ENCODE data around the gene STRADA.
"Not testable (repeated sequence)": the region's sequence is repeated elsewhere in the genome, so short reads cannot be mapped to it uniquely, and the experiment has no call there.

The STRADA gene

DNA sequence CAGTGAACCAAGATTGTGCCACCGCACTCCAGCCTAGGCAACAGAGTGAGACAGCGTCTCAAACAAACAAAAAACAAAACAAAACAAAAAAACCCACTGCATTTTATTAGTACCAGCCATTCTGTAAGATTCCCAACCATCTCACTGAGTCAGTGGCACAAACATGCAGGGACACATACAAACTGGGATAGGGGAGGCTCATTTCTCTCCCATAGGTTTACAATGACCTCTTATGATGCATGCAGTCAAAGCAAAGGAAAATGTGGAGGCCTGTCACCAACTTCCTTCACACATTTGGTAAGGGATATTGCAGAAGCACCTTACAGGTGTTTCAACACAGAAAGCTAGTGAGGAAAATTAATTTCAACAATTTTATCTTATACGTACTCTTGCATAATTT, 12.4 kb upstream of the STRADA start:
- DNase-seq (ENCODE audit: low spot score): no peak

DNA sequence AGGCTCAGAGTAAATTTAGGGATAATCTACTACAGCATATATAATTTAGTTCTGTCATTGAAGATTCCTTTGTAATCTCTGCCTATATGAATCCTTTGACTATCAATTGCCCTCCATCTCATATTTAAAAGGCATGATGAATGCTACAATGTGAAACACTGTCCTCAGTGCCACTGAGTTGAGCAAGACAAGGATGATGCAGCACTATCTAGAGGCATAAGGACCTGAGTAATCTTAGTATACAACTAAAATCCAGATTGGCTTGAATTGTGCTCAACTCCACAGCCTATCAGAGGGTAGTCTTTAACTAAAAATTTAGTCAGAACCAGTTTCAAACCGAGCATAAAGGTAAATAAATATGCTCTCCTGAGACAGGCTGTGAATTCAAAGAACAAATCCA, 11.6 kb upstream of the STRADA start:
- no peak for DNase-seq (ENCODE audit: low spot score)

DNA sequence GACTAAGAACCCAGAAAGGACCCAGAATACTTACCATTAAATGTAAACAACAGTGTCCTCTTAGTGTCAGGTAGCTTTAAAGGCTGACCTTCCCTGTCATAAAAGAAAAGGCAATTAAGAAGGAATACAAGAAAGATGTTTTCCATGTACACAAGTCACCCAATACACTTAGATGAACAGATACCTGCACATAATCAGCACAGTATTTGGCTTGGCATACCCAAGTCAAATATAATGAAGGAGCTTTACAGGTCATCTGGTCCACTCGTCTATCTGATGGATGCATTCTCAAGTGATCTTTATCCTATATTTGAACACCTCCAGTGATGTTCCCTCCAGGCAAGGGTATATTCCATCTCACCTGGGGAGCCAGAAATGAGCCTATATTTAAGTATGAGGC, 11.1 kb upstream of the STRADA start:
- DNase-seq (ENCODE audit: low spot score): no peak

GRCh38 chr17:63751806-63752205, 10.2 kb upstream of the STRADA start:
- peak; percentile 47 for DNase-seq (ENCODE audit: low spot score)

GRCh38 chr17:63741143-63741407, 524 bp downstream of the STRADA start:
- no peak for DNase-seq (ENCODE audit: low spot score)

DNA sequence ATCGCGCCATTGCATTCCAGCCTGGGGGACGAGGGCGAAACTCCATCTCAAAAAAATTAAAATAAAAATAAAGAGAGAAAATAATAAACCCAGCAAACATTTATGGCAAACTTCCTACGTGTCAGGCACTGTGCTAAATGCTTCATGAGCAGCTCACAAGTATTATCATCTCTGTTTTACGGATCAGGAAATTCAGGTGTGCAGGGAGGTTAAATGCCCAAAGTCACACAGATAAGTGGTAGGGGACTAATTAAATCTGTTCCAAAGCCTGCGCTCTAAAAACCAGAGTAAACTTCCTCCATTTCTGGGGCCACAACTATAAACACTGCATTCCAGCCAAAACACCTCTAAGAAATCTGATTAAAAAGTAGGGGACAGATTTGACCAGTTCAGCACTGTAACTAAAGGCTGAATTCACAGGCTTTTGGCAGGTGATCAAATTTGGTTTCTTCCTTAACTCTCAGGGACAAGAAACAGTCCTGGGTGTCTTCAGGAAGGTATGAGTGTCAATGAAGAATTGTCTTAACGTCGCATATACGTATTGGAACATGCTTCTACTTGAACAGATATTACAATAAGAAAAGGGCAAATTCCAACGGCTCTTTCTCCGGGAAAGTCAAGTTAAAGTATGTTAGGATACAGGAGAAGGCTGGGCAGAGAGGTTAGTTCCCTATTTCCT, 996 bp downstream of the STRADA start:
- no peak for DNase-seq (ENCODE audit: low spot score)

DNA sequence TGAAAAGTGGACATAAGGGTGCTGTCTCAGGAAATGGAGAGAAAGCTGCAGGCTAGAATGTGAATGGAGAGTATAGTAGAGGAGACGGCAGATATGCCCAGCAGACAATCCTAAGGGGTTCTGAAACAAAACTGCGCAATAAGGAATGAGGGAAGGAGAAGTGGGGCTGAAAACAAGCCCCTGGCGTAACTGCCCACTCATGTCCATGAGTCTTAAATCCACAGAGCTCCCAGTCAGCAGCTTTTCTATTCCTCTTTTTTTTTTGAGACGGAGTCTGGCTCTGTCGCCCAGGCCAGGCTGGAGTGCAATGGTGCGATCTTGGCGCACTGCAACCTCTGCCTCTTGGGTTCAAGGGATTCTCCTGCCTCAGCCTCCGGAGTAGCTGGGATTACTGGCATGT, 5.9 kb downstream of the STRADA start:
- no peak for DNase-seq (ENCODE audit: low spot score)

DNA sequence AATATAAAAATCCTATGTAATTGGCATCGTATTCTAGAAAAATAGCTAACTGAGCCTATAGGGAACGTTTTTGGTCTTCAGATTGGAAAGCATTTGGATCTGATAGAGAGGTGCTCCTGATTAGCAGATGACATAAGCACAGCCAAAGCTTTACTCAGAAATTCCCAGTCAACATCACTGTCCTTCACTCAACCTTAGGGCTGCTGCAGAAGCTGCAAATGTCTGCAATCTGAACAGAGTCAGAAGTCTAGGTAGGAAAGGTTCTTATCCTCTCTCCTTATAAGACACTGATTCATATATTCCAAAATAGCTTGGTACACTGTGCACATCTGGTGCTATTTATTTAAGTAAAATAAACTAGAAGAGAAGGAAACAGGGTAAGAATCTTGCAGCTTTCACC, 19.2 kb downstream of the STRADA start:
- DNase-seq (ENCODE audit: low spot score): no peak

GRCh38 chr17:63720194-63720593, 21.4 kb downstream of the STRADA start:
- DNase-seq (ENCODE audit: low spot score): not testable (repeated sequence)

DNA sequence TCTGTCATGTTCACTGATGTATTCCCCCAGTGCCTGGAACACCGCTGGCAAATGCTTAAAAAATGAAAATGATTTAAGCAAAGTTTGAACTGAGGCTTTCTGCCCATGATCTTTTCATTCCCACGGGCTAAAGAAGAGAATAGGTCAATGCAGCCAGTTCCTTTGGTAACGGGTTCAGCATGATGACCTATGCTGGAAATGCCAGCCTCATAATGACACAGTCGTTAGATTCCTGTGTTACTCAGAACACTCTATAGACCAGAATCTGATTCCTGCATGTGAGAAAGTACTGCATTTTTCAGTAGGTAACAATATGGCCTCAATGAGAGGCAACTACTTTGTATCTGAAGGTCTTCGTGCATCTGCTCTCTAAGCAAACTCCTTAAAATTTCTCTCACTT, 22.6 kb downstream of the STRADA start:
- no peak for DNase-seq (ENCODE audit: low spot score)

- no peak for DNase-seq (ENCODE audit: low spot score)
Measured at GRCh38 chr17:63716426-63716825, 25.2 kb downstream of the STRADA start.

GRCh38 chr17:63714550-63715277, 26.9 kb downstream of the STRADA start:
- no peak for DNase-seq (ENCODE audit: low spot score)

GRCh38 chr17:63709110-63709509, 32.5 kb downstream of the STRADA start:
- DNase-seq (ENCODE audit: low spot score): no peak

- DNase-seq (ENCODE audit: low spot score): no peak
Measured at GRCh38 chr17:63707151-63707550, 34.4 kb downstream of the STRADA start.

DNA sequence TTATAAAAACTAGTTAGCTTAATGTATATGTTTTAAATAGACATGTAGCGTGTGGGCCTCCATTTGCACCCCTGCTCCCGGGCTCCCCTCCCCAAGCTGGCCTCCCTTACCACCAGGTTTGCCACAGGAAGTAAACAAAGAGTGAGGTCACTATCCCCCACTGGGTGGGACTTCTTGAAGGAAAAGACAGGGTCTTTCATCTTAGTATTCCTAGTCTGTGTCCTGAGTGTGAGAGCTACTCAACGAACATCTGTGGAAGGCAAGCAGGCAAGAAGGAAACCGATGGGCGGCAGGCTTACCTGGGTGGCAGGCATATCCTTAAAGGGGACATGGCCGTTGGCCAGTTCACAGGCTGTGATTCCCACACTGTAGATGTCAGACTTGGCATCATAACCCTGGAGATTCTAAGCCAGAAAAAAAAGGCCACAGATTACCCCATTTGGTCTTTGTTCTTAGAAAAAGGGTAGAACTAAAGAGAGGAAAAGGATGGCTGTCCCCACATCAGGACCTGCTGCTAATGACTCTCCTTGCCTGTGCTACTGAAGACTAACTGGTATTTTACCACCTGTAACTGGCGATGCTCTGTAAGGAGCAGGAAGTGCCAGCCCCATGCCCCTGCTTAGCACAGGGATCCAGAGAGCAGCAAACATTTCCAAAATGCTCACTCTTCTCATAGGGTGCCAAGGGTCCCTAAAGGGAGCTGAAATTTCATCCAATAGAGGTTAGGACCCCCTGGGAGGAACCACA, 35.1 kb downstream of the STRADA start:
- DNase-seq (ENCODE audit: low spot score): no peak

DNA sequence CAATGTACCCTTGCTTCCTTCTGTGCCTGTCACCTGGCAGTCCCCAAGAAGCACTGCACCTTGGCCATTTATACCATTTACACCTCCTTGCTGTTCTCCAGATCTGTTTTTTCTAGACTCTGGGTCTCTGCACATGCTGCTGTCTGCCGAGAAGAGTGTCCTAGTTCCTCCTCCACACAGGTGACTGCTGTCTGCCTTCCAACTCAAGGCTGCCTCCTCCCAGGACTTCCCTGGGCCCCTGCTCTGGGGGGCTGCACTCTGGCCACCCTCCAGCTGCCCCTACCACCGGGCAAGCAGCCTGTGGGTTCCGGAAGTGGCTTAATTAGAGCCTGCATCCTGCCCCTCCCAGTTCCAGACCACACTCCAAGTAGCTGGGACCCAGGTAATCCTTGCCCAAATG, 35.9 kb downstream of the STRADA start:
- no peak for DNase-seq (ENCODE audit: low spot score)

DNA sequence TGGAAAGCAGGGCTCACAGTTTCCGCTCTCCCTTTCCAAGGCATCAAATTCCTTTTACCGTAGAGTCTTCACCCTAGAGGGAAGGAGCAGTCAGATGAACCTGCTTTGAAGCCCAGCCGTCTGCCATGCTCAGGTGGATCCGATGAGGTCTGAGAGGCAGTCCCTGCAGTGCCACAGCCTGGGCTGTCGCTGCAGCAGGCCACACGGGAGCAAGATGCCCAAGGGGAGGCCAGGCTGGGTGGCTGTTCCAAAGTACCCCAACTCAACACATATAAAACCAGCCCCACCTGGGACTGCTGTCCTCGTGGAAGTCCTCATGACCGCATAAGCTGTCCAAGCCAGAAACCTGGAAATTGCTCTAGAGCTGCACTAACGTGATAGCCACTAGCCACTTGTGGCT, 36.8 kb downstream of the STRADA start:
- DNase-seq (ENCODE audit: low spot score): no peak

GRCh38 chr17:63704259-63704576, 37.4 kb downstream of the STRADA start:
- no peak for DNase-seq (ENCODE audit: low spot score)

GRCh38 chr17:63703556-63704258, 37.9 kb downstream of the STRADA start:
- DNase-seq (ENCODE audit: low spot score): no peak

- DNase-seq (ENCODE audit: low spot score): no peak
Measured at GRCh38 chr17:63703029-63703428, 38.6 kb downstream of the STRADA start.

DNA sequence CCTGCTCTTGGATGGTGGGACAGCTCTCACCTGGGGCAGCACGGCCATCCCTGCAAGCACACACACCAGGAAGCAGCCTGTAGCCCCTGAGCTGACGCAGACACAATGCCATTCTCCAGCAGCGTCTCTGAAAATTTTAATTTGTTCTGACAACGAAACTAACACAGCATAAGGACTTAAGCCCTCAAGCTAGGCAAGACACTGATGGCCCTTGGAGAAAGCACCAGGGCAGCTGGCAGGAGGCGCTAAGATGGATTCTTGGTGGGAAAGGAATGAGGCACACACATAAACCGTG, 38.9 kb downstream of the STRADA start:
- no peak for DNase-seq (ENCODE audit: low spot score)

- no peak for DNase-seq (ENCODE audit: low spot score)
Measured at GRCh38 chr17:63701868-63702720, 39.5 kb downstream of the STRADA start.
